GM12864 (cell line): ENCODE measurements around the gene LRRC40.

Experiments
- DNase-seq: peaks from one replicate; pipeline ENCODE4 v3.0.0-alpha.2; 2011; ENCODE audit warnings: low read depth
- H3K4me3 ChIP-seq: 2 replicates; pipeline ENCODE4 v1.5.1; 2011; ENCODE audit warnings: mild to moderate bottlenecking, low read depth, low read length, control low read depth
- TF ChIP-seq, protein P1 (sequence below): IDR thresholded peaks from 2 replicates; pipeline ENCODE4 v1.5.1; 2011; ENCODE audit warnings: low read depth, mild to moderate bottlenecking, moderate library complexity, low read length, control low read depth, inconsistent platforms; ENCODE audit errors: missing control alignments

Gene LRRC40

GRCh38 chr1:70101774-70102173 lies 103.6 kb downstream of the LRRC40 start:
- H3K4me3 ChIP-seq = no peak overlapping the region
- DNase-seq = no peak
- TF ChIP-seq, protein P1, sequence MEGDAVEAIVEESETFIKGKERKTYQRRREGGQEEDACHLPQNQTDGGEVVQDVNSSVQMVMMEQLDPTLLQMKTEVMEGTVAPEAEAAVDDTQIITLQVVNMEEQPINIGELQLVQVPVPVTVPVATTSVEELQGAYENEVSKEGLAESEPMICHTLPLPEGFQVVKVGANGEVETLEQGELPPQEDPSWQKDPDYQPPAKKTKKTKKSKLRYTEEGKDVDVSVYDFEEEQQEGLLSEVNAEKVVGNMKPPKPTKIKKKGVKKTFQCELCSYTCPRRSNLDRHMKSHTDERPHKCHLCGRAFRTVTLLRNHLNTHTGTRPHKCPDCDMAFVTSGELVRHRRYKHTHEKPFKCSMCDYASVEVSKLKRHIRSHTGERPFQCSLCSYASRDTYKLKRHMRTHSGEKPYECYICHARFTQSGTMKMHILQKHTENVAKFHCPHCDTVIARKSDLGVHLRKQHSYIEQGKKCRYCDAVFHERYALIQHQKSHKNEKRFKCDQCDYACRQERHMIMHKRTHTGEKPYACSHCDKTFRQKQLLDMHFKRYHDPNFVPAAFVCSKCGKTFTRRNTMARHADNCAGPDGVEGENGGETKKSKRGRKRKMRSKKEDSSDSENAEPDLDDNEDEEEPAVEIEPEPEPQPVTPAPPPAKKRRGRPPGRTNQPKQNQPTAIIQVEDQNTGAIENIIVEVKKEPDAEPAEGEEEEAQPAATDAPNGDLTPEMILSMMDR = no peak

- H3K4me3 ChIP-seq = no peak overlapping the region
- no peak for DNase-seq
- TF ChIP-seq, protein P1 = no peak
Measured at GRCh38 chr1:70101231-70101630, 104.1 kb downstream of the LRRC40 start.
